ENCODE data around the gene KRTAP9-1.
"Not testable (repeated sequence)": the region's sequence is repeated elsewhere in the genome, so short reads cannot be mapped to it uniquely, and the experiment has no call there.

KRTAP9-1 gene

GRCh38 chr17:41230094-41230493 is 40.4 kb downstream of the KRTAP9-1 start:
- Histone ChIP-seq H3K27me3 (ENCODE audit: control insufficient read depth, insufficient read depth, low read length) (peaks cover 10% of the 10 kb centered on the region; the same call in 1 of the 2 replicates), H3K36me3 (ENCODE audit: control insufficient read depth, insufficient read depth, low read length) (no peaks in the 10 kb centered on the region), H3K27ac (ENCODE audit: low read depth, low read length) (no peak overlapping the region), H3K4me1 (ENCODE audit: control insufficient read depth, insufficient read depth, low read length) (no peaks in the 10 kb centered on the region), H3K9me3 (ENCODE audit: control insufficient read depth, insufficient read depth, low read depth, low read length) (no peaks in the 10 kb centered on the region), H3K9ac (ENCODE audit: low read length) (no peak overlapping the region), H3K4me3 (ENCODE audit: low read depth, low read length) (no peak overlapping the region)

GRCh38 chr17:41231731-41232130 is 42.0 kb downstream of the KRTAP9-1 start:
- no peaks in the 10 kb centered on the region for H3K36me3 ChIP-seq (ENCODE audit: control insufficient read depth, insufficient read depth, low read length)
- peaks cover 11% of the 10 kb centered on the region for H3K27me3 ChIP-seq (ENCODE audit: control insufficient read depth, insufficient read depth, low read length)
- no peak overlapping the region for H3K27ac ChIP-seq (ENCODE audit: low read depth, low read length)
- no peak overlapping the region for H3K9ac ChIP-seq (ENCODE audit: low read length)
- no peak overlapping the region for H3K4me3 ChIP-seq (ENCODE audit: low read depth, low read length)
- H3K4me1 ChIP-seq (ENCODE audit: control insufficient read depth, insufficient read depth, low read length): no peaks in the 10 kb centered on the region
- no peaks in the 10 kb centered on the region for H3K9me3 ChIP-seq (ENCODE audit: control insufficient read depth, insufficient read depth, low read depth, low read length)

- not testable (repeated sequence) for H3K36me3 ChIP-seq (ENCODE audit: control insufficient read depth, insufficient read depth, low read length); H3K9me3 ChIP-seq (ENCODE audit: control insufficient read depth, insufficient read depth, low read depth, low read length); H3K27ac ChIP-seq (ENCODE audit: low read depth, low read length); H3K4me3 ChIP-seq (ENCODE audit: low read depth, low read length); H3K4me1 ChIP-seq (ENCODE audit: control insufficient read depth, insufficient read depth, low read length); H3K9ac ChIP-seq (ENCODE audit: low read length)
- peaks cover 15% of the 10 kb centered on the region for H3K27me3 ChIP-seq (ENCODE audit: control insufficient read depth, insufficient read depth, low read length)
Observed at GRCh38 chr17:41232399-41233105, 42.9 kb downstream of the KRTAP9-1 start, which contains the start of gene KRTAP9-3. KRTAP9-3 (plus strand) TSS chr17:41232449; CDS start chr17:41232502, 53 bp downstream.

- H3K4me1 ChIP-seq (ENCODE audit: control insufficient read depth, insufficient read depth, low read length); H3K9ac ChIP-seq (ENCODE audit: low read length); H3K9me3 ChIP-seq (ENCODE audit: control insufficient read depth, insufficient read depth, low read depth, low read length); H3K27ac ChIP-seq (ENCODE audit: low read depth, low read length); H3K36me3 ChIP-seq (ENCODE audit: control insufficient read depth, insufficient read depth, low read length); H3K4me3 ChIP-seq (ENCODE audit: low read depth, low read length): not testable (repeated sequence)
- H3K27me3 ChIP-seq (ENCODE audit: control insufficient read depth, insufficient read depth, low read length): peaks cover 15% of the 10 kb centered on the region
Observed at GRCh38 chr17:41237116-41237515, 47.4 kb downstream of the KRTAP9-1 start.

- not testable (repeated sequence) for H3K36me3 ChIP-seq (ENCODE audit: control insufficient read depth, insufficient read depth, low read length); H3K9me3 ChIP-seq (ENCODE audit: control insufficient read depth, insufficient read depth, low read depth, low read length); H3K4me3 ChIP-seq (ENCODE audit: low read depth, low read length); H3K4me1 ChIP-seq (ENCODE audit: control insufficient read depth, insufficient read depth, low read length); H3K9ac ChIP-seq (ENCODE audit: low read length); H3K27ac ChIP-seq (ENCODE audit: low read depth, low read length)
- H3K27me3 ChIP-seq (ENCODE audit: control insufficient read depth, insufficient read depth, low read length): peaks cover 15% of the 10 kb centered on the region
Observed at GRCh38 chr17:41237949-41238437, 48.3 kb downstream of the KRTAP9-1 start, which contains the start of gene KRTAP9-8. KRTAP9-8 (plus strand) TSS chr17:41237999; CDS start chr17:41238052, 53 bp downstream.
